NCI-H345 treated with DMSO at 0.1 percent for 48 hours (cell line): ENCODE data around the gene MAPK14.

Experiments
- DNase-seq: peaks from one replicate; lab custom pipeline; 2025; ENCODE audit not compliant: unreplicated experiment; lab: John Stamatoyannopoulos, UW

The MAPK14 gene

GRCh38 chr6:36098253-36098919 lies 70.8 kb downstream of the MAPK14 start:
- no peak for DNase-seq

- DNase-seq, result no peak
Observed at GRCh38 chr6:36098920-36099647, 71.5 kb downstream of the MAPK14 start.

GRCh38 chr6:36099869-36100483 lies 72.4 kb downstream of the MAPK14 start:
- no peak for DNase-seq

- DNase-seq, result no peak
Observed at GRCh38 chr6:36101691-36102090, 74.1 kb downstream of the MAPK14 start.

- no peak for DNase-seq
Observed at GRCh38 chr6:36102853-36103252, 75.2 kb downstream of the MAPK14 start.

GRCh38 chr6:36104836-36105235 lies 77.2 kb downstream of the MAPK14 start:
- DNase-seq, result no peak

GRCh38 chr6:36109092-36109491 lies 81.5 kb downstream of the MAPK14 start:
- no peak for DNase-seq

GRCh38 chr6:36110050-36110449 lies 82.4 kb downstream of the MAPK14 start:
- DNase-seq, result no peak

- DNase-seq, result no peak
Observed at GRCh38 chr6:36110863-36111262, 83.3 kb downstream of the MAPK14 start.

GRCh38 chr6:36111526-36111925 lies 83.9 kb downstream of the MAPK14 start:
- DNase-seq, result no peak

GRCh38 chr6:36113049-36113448 lies 85.4 kb downstream of the MAPK14 start:
- DNase-seq, result no peak

- no peak for DNase-seq
Observed at GRCh38 chr6:36113703-36114102, 86.1 kb downstream of the MAPK14 start.

GRCh38 chr6:36114798-36115408 lies 87.3 kb downstream of the MAPK14 start:
- no peak for DNase-seq

GRCh38 chr6:36115412-36115811 lies 87.8 kb downstream of the MAPK14 start:
- DNase-seq, result no peak

- DNase-seq, result no peak
Observed at GRCh38 chr6:36116066-36116864, 88.7 kb downstream of the MAPK14 start.

- DNase-seq, result no peak
Observed at GRCh38 chr6:36116943-36117342, 89.3 kb downstream of the MAPK14 start.

GRCh38 chr6:36117658-36118549 lies 90.3 kb downstream of the MAPK14 start:
- DNase-seq, result no peak

- no peak for DNase-seq
Observed at GRCh38 chr6:36118550-36119107, 91.0 kb downstream of the MAPK14 start.

- no peak for DNase-seq
Observed at GRCh38 chr6:36119209-36119608, 91.6 kb downstream of the MAPK14 start.

- no peak for DNase-seq
Observed at GRCh38 chr6:36120018-36120417, 92.4 kb downstream of the MAPK14 start.
